Midbrain (tissue), 1 donor: ENCODE measurements around the gene NUDCD3.
A peak's percentile ranks its signal among the peaks of the same experiment; 100 is the strongest.

Source experiments
- DNase-seq: peaks from one replicate; lab custom pipeline; 2025; lab: John Stamatoyannopoulos, UW

NUDCD3 gene

GRCh38 chr7:44353668-44354067 is 136.8 kb downstream of the NUDCD3 start:
- no peak for DNase-seq

- no peak for DNase-seq
Observed at GRCh38 chr7:44348851-44349781, 141.3 kb downstream of the NUDCD3 start.

DNA sequence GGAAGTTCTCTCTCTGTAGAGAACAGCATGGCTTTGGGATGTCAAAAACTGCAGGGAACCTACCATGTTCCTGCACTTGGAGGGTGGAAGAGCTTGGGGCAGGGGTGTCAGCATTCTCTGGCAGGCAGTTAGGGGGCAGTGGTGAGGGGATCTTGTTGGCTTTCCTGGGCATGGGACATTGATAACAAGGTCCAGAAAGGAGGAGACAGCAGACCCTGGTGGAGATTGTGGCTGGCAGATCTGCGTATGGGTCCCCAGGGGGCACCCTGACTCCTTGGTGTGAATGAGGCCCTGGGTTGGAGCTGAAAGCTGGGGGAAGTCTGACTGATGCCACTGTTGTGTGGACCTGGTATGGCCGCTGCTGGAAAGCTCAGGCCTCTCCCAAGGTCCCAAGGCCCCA is 142.2 kb downstream of the NUDCD3 start:
- no peak for DNase-seq

DNA sequence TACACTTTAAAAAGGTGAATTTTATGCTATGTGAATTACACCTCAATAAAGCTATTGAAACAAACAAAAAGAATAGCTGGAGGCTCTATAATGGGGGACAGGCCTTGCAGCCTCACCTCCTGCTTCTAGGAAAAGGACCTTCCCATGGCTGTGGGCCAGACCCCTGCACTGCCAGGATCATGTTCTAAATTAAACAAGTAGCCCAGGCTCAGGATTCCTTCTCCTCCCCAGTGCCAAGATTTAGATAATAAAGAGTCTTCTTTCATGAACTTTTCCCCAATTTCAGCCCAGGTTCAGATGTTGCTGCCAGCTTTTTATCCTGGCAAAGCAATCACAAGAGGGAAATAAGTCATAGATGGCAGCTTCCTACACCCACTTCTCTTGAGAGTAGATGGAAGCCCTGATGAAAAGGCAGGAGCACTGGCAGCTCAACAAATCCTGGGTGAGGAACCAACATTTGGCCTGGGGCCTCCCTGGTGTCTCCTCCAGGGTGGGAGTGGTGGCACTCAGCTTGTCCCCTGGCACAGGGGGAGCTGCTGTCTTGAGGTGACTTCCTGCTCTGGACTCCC is 142.8 kb downstream of the NUDCD3 start:
- peak; percentile 14 for DNase-seq

GRCh38 chr7:44346063-44346462 is 144.4 kb downstream of the NUDCD3 start:
- no peak for DNase-seq

- DNase-seq: no peak
Observed at GRCh38 chr7:44341401-44341800, 149.1 kb downstream of the NUDCD3 start.

DNA sequence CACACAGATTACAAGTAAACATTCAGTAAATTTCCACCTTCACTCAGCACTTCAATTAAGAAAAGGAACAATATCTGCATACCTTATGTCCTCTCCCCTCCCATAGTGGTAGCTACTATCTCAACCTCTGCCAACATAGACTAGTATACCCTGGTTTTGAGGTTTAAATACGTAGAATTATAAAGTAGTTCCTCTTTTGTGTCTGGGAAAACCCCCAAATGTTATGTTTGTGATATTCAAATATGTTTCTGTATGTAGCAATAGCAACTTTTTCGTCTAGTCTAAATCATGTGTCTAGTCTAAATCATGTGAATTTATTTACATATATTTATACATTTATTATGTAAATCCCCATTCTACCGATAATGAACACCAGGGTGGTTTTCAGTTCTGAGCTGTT is 151.9 kb downstream of the NUDCD3 start:
- no peak for DNase-seq

DNA sequence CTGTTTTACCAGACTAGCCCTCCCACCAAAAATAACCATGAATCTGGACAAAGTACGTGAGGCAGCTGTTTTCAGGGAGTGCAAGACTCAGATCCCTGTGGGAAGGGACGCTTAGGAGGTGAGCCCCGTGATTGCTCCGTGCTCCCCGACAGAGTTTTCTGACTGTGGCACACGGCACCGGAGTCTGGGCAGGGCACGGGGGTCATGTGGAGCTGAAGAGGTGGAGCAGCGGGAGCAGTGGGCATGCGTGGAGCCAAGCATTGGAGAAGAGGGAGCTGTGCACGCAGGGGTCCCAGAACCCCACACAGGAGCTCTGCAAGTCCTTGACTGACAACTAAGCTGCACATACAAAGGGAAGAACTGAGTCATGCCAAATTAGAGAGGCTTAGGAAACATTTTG is 154.0 kb downstream of the NUDCD3 start:
- no peak for DNase-seq

- no peak for DNase-seq
Observed at GRCh38 chr7:44335184-44335583, 155.3 kb downstream of the NUDCD3 start.

DNA sequence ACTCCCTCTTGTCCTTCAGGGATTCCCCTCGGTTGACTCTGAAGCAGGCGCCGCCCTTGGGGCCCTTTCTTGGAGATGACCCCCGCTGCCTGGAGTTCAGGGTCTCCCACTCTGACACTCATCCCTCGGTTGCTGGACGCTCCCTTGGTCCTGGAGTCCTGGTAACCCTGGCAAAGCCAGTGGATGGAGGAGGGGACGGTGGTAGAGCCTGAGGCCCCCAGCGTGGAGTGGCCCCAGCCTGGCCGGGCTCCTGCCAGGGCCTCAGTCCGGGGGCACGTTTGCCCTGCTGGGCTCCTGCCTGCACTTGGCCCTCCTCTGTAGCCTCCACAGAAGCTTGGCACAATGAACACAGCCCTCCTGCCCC is 155.7 kb downstream of the NUDCD3 start:
- DNase-seq: no peak

GRCh38 chr7:44333911-44334733 is 156.3 kb downstream of the NUDCD3 start:
- DNase-seq: peak; percentile 28

- no peak for DNase-seq
Observed at GRCh38 chr7:44331682-44332081, 158.8 kb downstream of the NUDCD3 start.

DNA sequence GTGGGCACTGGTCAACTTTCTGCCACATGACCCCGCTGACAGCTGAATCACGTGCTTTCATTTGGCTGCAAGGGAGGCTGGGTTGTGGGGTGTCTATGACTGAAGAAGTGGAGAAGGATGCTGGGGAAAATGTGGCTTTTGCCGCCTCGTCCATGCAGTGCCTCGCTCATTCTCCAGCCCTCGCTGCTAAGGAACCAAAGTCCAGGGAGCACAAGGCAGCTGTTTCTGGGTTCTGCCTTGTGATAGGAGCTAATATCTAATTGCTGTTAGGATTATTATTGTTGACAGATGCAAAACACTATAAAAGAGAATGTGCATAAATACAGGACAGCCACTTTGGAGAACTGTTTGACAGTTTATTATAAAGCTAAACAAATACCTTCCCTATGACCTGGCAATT is 160.1 kb downstream of the NUDCD3 start:
- DNase-seq: no peak

GRCh38 chr7:44329888-44330287 is 160.6 kb downstream of the NUDCD3 start:
- DNase-seq: no peak
